Thyroid gland (tissue), 4 donors: ENCODE results near the gene LAMA4. TPM values are rescaled to one million over a fixed set of nuclear protein-coding genes. Genes with fewer than 3 reads are reported as not detected.

Experiments
- DNase-seq, 2 donors: peaks; one replicate each; pipeline ENCODE4 v3.0.0-alpha.2; 2019
- H3K27ac ChIP-seq, 3 donors: fragments of 200-600 bp; sonication (generic); 1 replicate in 2 of 3; 2 replicates in 1 of 3; pipeline ENCODE4 v1.5.1; 2016 to 2019; ENCODE audit warnings: mild to moderate bottlenecking in 1 of 3, moderate library complexity in 1 of 3
- H3K27me3 ChIP-seq: fragments of 200-600 bp; sonication (generic); one replicate; pipeline ENCODE4 v1.5.1; 2019
- H3K36me3 ChIP-seq, 2 donors: fragments of 200-600 bp; sonication (generic); one replicate each; pipeline ENCODE4 v1.5.1; 2016 to 2019
- H3K4me1 ChIP-seq, 2 donors: fragments of 200-600 bp; sonication (generic); one replicate each; pipeline ENCODE4 v1.5.1; 2017 to 2019
- H3K4me3 ChIP-seq, 3 donors: fragments of 200-600 bp; sonication (generic); replicated peaks in 1 of 3; 1 replicate in 2 of 3; 2 replicates in 1 of 3; pipeline ENCODE4 v1.5.1; 2016; ENCODE audit warnings: mild to moderate bottlenecking in 1 of 3
- H3K9me3 ChIP-seq: fragments of 200-600 bp; sonication (generic); one replicate; pipeline ENCODE4 v1.5.1; 2017
- POLR2A ChIP-seq, 2 donors: fragments of 450-650 bp; IDR thresholded peaks; one replicate each; pipeline ENCODE4 v1.6.1; 2017; ENCODE audit warnings: antibody characterized with exemption in 2 of 2, mild to moderate bottlenecking in 2 of 2, moderate library complexity in 1 of 2
- WGBS, 2 donors: methylation state at CpG; one replicate each; pipeline ENCODE4 v1.1.5; 2017; 5-methylcytosine and 5-hydroxymethylcytosine counted together
- intact Hi-C: fragments of 100-400 bp; cut with DNase I; formaldehyde crosslinking; loops from one replicate; pipeline ENCODE4 v1.15.1; 2023
- total RNA-seq, 4 donors: library from RNA; depleted of rRNA; stranded (reverse); fragments of >200 nt; gene quantifications; one replicate each; pipeline ENCODE4 v1.2.3, GENCODE V29; 2016
- TF ChIP-seq, protein P1 (sequence below), 6 experiments: fragments of 200-600 bp in 3 of 6; fragments of 450-650 bp in 3 of 6; sonication (generic) in 3 of 6; IDR thresholded peaks; one replicate each; pipeline ENCODE4 v1.5.1; 2016 to 2019; ENCODE audit warnings: antibody characterized with exemption in 6 of 6, mild to moderate bottlenecking in 2 of 6, inconsistent platforms in 1 of 6, moderate library complexity in 1 of 6

Gene LAMA4
- total RNA-seq, 4 donors from 2014 or later: 29.9 to 40.0 (median 35.3) TPM

GRCh38 chr6:112288475-112288874 lies 34.1 kb upstream of the LAMA4 start:
- Histone ChIP-seq H3K9me3 (no peaks in the 10 kb centered on the region), H3K4me3 (no peak overlapping the region), H3K27ac (no peak overlapping the region), H3K4me1 (no peaks in the 10 kb centered on the region), H3K36me3 (no peaks in the 10 kb centered on the region), H3K27me3 (no peaks in the 10 kb centered on the region)
- no peak for DNase-seq
- TF ChIP-seq POLR2A (IDR thresholded peaks at IDR 0.05): no peak
- TF ChIP-seq, protein P1, sequence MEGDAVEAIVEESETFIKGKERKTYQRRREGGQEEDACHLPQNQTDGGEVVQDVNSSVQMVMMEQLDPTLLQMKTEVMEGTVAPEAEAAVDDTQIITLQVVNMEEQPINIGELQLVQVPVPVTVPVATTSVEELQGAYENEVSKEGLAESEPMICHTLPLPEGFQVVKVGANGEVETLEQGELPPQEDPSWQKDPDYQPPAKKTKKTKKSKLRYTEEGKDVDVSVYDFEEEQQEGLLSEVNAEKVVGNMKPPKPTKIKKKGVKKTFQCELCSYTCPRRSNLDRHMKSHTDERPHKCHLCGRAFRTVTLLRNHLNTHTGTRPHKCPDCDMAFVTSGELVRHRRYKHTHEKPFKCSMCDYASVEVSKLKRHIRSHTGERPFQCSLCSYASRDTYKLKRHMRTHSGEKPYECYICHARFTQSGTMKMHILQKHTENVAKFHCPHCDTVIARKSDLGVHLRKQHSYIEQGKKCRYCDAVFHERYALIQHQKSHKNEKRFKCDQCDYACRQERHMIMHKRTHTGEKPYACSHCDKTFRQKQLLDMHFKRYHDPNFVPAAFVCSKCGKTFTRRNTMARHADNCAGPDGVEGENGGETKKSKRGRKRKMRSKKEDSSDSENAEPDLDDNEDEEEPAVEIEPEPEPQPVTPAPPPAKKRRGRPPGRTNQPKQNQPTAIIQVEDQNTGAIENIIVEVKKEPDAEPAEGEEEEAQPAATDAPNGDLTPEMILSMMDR (IDR thresholded peaks at IDR 0.05): no peak
- intact Hi-C loops: no loop called here

GRCh38 chr6:112287577-112288225 lies 33.3 kb upstream of the LAMA4 start:
- H3K4me3 ChIP-seq: no peak overlapping the region
- H3K27me3 ChIP-seq: no peaks in the 10 kb centered on the region
- H3K36me3 ChIP-seq: no peaks in the 10 kb centered on the region
- H3K4me1 ChIP-seq: no peaks in the 10 kb centered on the region
- no peak overlapping the region for H3K27ac ChIP-seq
- no peak for DNase-seq
- intact Hi-C loops: no loop called here
- TF ChIP-seq, protein P1 (IDR thresholded peaks at IDR 0.05): no peak
- no peak for TF ChIP-seq POLR2A (IDR thresholded peaks at IDR 0.05)
- 76 to 83% methylated on average over 4 of the region's 4 CpGs for WGBS, 2 donors
- no peaks in the 10 kb centered on the region for H3K9me3 ChIP-seq

DNA sequence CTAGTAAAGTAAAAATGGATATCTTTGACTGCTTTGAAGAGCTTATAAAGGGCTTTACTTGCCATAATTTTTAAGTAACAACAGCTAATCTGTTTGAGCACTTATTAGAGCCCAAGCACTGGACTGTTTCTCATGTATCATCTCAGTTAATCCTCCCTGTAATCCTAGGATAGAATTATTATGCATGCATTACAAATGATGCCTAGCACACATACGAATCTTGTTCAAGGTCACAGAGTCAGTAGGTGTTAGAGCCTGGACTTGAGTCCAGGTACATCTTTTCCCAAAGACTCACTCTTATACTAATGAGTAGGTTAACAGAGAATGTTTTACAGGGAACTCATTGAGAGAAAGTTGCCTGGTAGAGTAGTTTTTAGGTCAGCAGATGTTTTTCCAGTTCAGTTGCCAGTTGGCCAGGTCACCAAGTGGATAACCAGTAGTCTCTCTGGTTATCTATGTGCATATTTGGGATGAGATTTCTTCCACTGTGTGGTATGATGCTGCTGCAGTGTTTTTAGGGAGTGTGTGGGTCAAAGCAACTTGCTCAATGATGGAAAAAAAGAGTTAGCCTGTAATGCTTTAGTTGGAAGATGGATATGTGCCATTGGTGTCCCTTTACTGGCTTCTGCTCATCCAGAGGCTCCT lies 32.3 kb upstream of the LAMA4 start:
- no peak overlapping the region for H3K4me3 ChIP-seq
- H3K4me1 ChIP-seq: peaks cover 0 to 4% of the 10 kb centered on the region in 2 donors
- DNase-seq: no peak
- no peaks in the 10 kb centered on the region for H3K27me3 ChIP-seq
- H3K9me3 ChIP-seq: no peaks in the 10 kb centered on the region
- intact Hi-C loops: no loop called here
- TF ChIP-seq POLR2A (IDR thresholded peaks at IDR 0.05): no peak
- TF ChIP-seq, protein P1 (IDR thresholded peaks at IDR 0.05): no peak
- H3K27ac ChIP-seq: no peak overlapping the region
- H3K36me3 ChIP-seq: no peaks in the 10 kb centered on the region
- WGBS, 2 donors: 86 to 89% methylated on average over 1 of the region's 1 CpG

GRCh38 chr6:112286010-112286409 lies 31.6 kb upstream of the LAMA4 start:
- intact Hi-C loops: no loop called here
- H3K9me3 ChIP-seq: no peaks in the 10 kb centered on the region
- H3K27ac ChIP-seq: no peak overlapping the region
- no peak for DNase-seq
- peaks cover 0 to 4% of the 10 kb centered on the region in 2 donors for H3K4me1 ChIP-seq
- no peak overlapping the region for H3K4me3 ChIP-seq
- no peaks in the 10 kb centered on the region for H3K36me3 ChIP-seq
- 82 to 92% methylated on average over 2 of the region's 2 CpGs for WGBS, 2 donors
- TF ChIP-seq, protein P1 (IDR thresholded peaks at IDR 0.05): no peak
- no peak for TF ChIP-seq POLR2A (IDR thresholded peaks at IDR 0.05)
- no peaks in the 10 kb centered on the region for H3K27me3 ChIP-seq

DNA sequence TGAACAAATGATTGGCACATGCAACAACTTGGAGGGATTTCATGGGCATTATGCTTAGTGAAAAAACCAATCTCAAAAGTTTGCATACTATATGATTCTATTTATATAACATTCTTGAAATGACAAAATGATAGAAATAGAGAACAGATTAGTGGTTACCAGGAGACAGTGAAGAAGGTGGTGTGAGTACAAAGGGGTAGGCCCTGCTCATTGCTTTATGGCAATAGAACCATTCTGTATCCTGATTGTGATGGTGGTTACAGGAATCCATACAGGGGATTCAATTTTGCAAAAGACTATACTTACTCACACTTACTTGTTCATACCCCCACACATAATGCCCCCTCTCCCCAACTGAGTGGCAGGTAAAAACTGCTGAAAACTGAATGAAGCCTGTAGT lies 30.2 kb upstream of the LAMA4 start:
- Histone ChIP-seq H3K4me3 (no peak overlapping the region), H3K4me1 (peaks cover 0 to 4% of the 10 kb centered on the region in 2 donors), H3K36me3 (no peaks in the 10 kb centered on the region), H3K27me3 (no peaks in the 10 kb centered on the region), H3K9me3 (no peaks in the 10 kb centered on the region), H3K27ac (no peak overlapping the region)
- intact Hi-C loops: no loop called here
- no peak for DNase-seq
- TF ChIP-seq POLR2A (IDR thresholded peaks at IDR 0.05): no peak
- TF ChIP-seq, protein P1 (IDR thresholded peaks at IDR 0.05): no peak
